HCT116 (cell line): ENCODE measurements around the gene CLCA2. TPM values are rescaled to one million over a fixed set of nuclear protein-coding genes. Genes with fewer than 3 reads are reported as not detected.

Experiments
- ATAC-seq: fragments of 200-7000 bp; cut with Tn5 transposase; 2 replicates; pipeline ENCODE4 v1.9.1; 2020; ENCODE audit warnings: mild to moderate bottlenecking, moderate library complexity
- BruUV-seq: library from RNA; stranded (reverse); fragments of 400-500 nt; replicated peaks from 2 replicates; lab custom pipeline; 2021; lab: Mats Ljungman, UMichigan
- CTCF ChIA-PET: fragments of 300-600 bp; sonication (Branson Sonifier 250); formaldehyde crosslinking; loops from one replicate; lab custom pipeline; 2021; ENCODE audit warnings: antibody characterized with exemption; lab: Charles Lee
- POLR2A ChIA-PET: fragments of 300-600, 350-600 bp; sonication (Branson Sonifier 250); formaldehyde crosslinking; loops from one replicate; lab custom pipeline; 2021; ENCODE audit warnings: antibody characterized with exemption; lab: Charles Lee
- RAD21 ChIA-PET, 2 experiments: fragments of 300-600 bp; sonication (Branson Sonifier 250); formaldehyde crosslinking; loops; one replicate each; lab custom pipeline; 2023; ENCODE audit warnings: low total read pairs in 2 of 2; ENCODE audit not compliant: uncharacterized antibody in 2 of 2, unreplicated experiment in 2 of 2, low non-redundant PET in 1 of 2; lab: Charles Lee
- DNase-seq: peaks from one replicate; pipeline ENCODE4 v3.0.0-alpha.2; 2010; ENCODE audit warnings: low read depth, low spot score
- H2AFZ ChIP-seq: fragments of 200-600 bp; shearing (Covaris generic), sonication (generic); 2 replicates; pipeline ENCODE4 v1.6.1; 2017; ENCODE audit warnings: low read depth, mixed run types, mixed read lengths, antibody characterized with exemption, low read length; ENCODE audit not compliant: poor library complexity, severe bottlenecking
- H3K27ac ChIP-seq: 2 replicates; pipeline ENCODE4 v1.5.1; 2012; ENCODE audit warnings: low read depth, low read length
- H3K27me3 ChIP-seq: fragments of 200-600 bp; sonication (generic); 2 replicates; pipeline ENCODE4 v1.6.1; 2016; ENCODE audit warnings: mixed run types, low read length, mixed read lengths; ENCODE audit not compliant: insufficient read depth
- H3K36me3 ChIP-seq, 2 experiments: fragments of 200-500 bp in 1 of 2; fragments of 200-600 bp in 1 of 2; sonication (Bioruptor generic) in 1 of 2; sonication (generic) in 1 of 2; 2 replicates each; pipeline versions ENCODE4 v1.5.1 to v1.6.1; 2014 to 2016; ENCODE audit warnings: low read length in 2 of 2, inconsistent platforms in 1 of 2, mixed read lengths in 1 of 2, mixed run types in 1 of 2; ENCODE audit not compliant: insufficient read depth in 2 of 2, control insufficient read depth in 1 of 2
- H3K4me1 ChIP-seq, 2 experiments: fragments of 200-600 bp in 1 of 2; sonication (generic) in 1 of 2; 2 replicates each; pipeline versions ENCODE4 v1.5.1 to v1.6.1; 2012 to 2017; ENCODE audit warnings: low read length in 2 of 2, inconsistent platforms in 1 of 2, mild to moderate bottlenecking in 1 of 2, mixed read lengths in 1 of 2, mixed run types in 1 of 2, moderate library complexity in 1 of 2; ENCODE audit not compliant: insufficient read depth in 2 of 2, control insufficient read depth in 1 of 2
- H3K4me2 ChIP-seq: fragments of 200-600 bp; sonication (generic); 2 replicates; pipeline ENCODE4 v1.6.1; 2017; ENCODE audit warnings: mixed run types, low read length, mixed read lengths
- H3K4me3 ChIP-seq, 2 experiments: fragments of 200-600 bp in 1 of 2; sonication (generic) in 1 of 2; replicated peaks in 1 of 2; 2 replicates each; pipeline ENCODE4 v1.5.1; 2011 to 2016; ENCODE audit warnings: low read length in 2 of 2, control low read depth in 1 of 2, low read depth in 1 of 2, mild to moderate bottlenecking in 1 of 2, mixed read lengths in 1 of 2, mixed run types in 1 of 2
- H3K79me2 ChIP-seq: fragments of 200-600 bp; sonication (generic); 2 replicates; pipeline ENCODE4 v1.6.1; 2017; ENCODE audit warnings: mild to moderate bottlenecking, mixed run types, low read length, moderate library complexity, mixed read lengths; ENCODE audit not compliant: insufficient read depth
- H3K9ac ChIP-seq: fragments of 200-600 bp; sonication (generic); 2 replicates; pipeline ENCODE4 v1.6.1; 2016; ENCODE audit warnings: low read length, mixed read lengths
- H3K9me2 ChIP-seq: fragments of 200-600 bp; sonication (generic), shearing (Covaris generic); 2 replicates; pipeline ENCODE4 v1.6.1; 2017; ENCODE audit warnings: mixed run types, mild to moderate bottlenecking, moderate library complexity; ENCODE audit not compliant: insufficient read depth
- H3K9me3 ChIP-seq, 2 experiments: fragments of 200-500 bp in 1 of 2; fragments of 200-600 bp in 1 of 2; sonication (Bioruptor generic) in 1 of 2; sonication (generic) in 1 of 2; 2 replicates each; pipeline ENCODE4 v1.6.1; 2014 to 2017; ENCODE audit warnings: low read length in 2 of 2, mixed read lengths in 2 of 2, inconsistent platforms in 1 of 2, low read depth in 1 of 2, mild to moderate bottlenecking in 1 of 2, mixed run types in 1 of 2, moderate library complexity in 1 of 2; ENCODE audit not compliant: control insufficient read depth in 1 of 2, insufficient read depth in 1 of 2
- H4K20me1 ChIP-seq: fragments of 200-600 bp; sonication (generic), shearing (Covaris generic); 2 replicates; pipeline ENCODE4 v1.6.1; 2017; ENCODE audit warnings: mixed run types, mild to moderate bottlenecking, moderate library complexity; ENCODE audit not compliant: insufficient read depth
- CBX3 ChIP-seq: IDR thresholded peaks from 2 replicates; pipeline ENCODE4 v1.6.1; 2012; ENCODE audit warnings: low read depth
- CEBPB ChIP-seq: IDR thresholded peaks from 2 replicates; pipeline ENCODE4 v1.6.1; 2012; ENCODE audit warnings: low read depth
- EGR1 ChIP-seq: IDR thresholded peaks from 2 replicates; pipeline ENCODE4 v1.6.1; 2012; ENCODE audit warnings: low read depth
- EZH2 ChIP-seq: fragments of 200-600 bp; sonication (generic); IDR thresholded peaks from 2 replicates; pipeline ENCODE4 v1.6.1; 2017; ENCODE audit warnings: antibody characterized with exemption, mixed run types
- EZH2phosphoT487 ChIP-seq: fragments of 200-600 bp; IDR thresholded peaks from 2 replicates; pipeline ENCODE4 v1.6.1; 2018; ENCODE audit warnings: antibody characterized with exemption, borderline replicate concordance
- FOSL1 ChIP-seq: IDR thresholded peaks from 2 replicates; pipeline ENCODE4 v1.6.1; 2012; ENCODE audit warnings: low read depth
- JUND ChIP-seq: IDR thresholded peaks from 2 replicates; pipeline ENCODE4 v1.6.1; 2012
- POLR2A ChIP-seq: IDR thresholded peaks from 2 replicates; pipeline ENCODE4 v1.7.0; 2011; ENCODE audit warnings: borderline replicate concordance; ENCODE audit not compliant: insufficient read depth, insufficient read length; ENCODE audit errors: extremely low read depth
- POLR2AphosphoS5 ChIP-seq: IDR thresholded peaks from 2 replicates; pipeline ENCODE4 v1.6.1; 2011; ENCODE audit warnings: mild to moderate bottlenecking, low read depth, low read length, moderate library complexity
- SP1 ChIP-seq: IDR thresholded peaks from 2 replicates; pipeline ENCODE4 v1.6.1; 2012; ENCODE audit warnings: low read depth
- SRF ChIP-seq: IDR thresholded peaks from 2 replicates; pipeline ENCODE4 v1.6.1; 2012; ENCODE audit warnings: low read depth
- TCF7L2 ChIP-seq: IDR thresholded peaks from 2 replicates; pipeline ENCODE4 v1.7.0; 2011; ENCODE audit warnings: borderline replicate concordance, inconsistent platforms; ENCODE audit not compliant: insufficient read depth, insufficient read length; ENCODE audit errors: extremely low read depth
- YY1 ChIP-seq: IDR thresholded peaks from 2 replicates; pipeline ENCODE4 v1.6.1; 2011; ENCODE audit warnings: low read length, low read depth, moderate library complexity, mild to moderate bottlenecking; ENCODE audit not compliant: insufficient replicate concordance; ENCODE audit errors: extremely low read depth
- ZFX ChIP-seq: fragments of 450-650 bp; IDR thresholded peaks from 2 replicates; pipeline ENCODE4 v1.6.1; 2017
- intact Hi-C: fragments of 100-400 bp; cut with micrococcal nuclease; formaldehyde crosslinking; loops from 2 replicates; pipeline ENCODE4 v1.10.0; 2022
- total RNA-seq: library from RNA; stranded (reverse); gene quantifications from one replicate; pipeline ENCODE4 v1.2.1, GENCODE V29; 2021; ENCODE audit not compliant: unreplicated experiment
- TF ChIP-seq, protein P1 (sequence below): IDR thresholded peaks from 2 replicates; pipeline ENCODE4 v1.6.1; 2011; ENCODE audit warnings: mild to moderate bottlenecking, low read length, moderate library complexity; ENCODE audit not compliant: insufficient replicate concordance; ENCODE audit errors: extremely low read depth
- TF ChIP-seq, protein P2 (sequence below), 3 experiments: fragments of 200-600 bp in 1 of 3; sonication (generic) in 1 of 3; IDR thresholded peaks in 2 of 3; conservative IDR thresholded peaks in 1 of 3; 2 replicates each; pipeline ENCODE4 v1.5.1; 2012 to 2017; ENCODE audit warnings: low read depth in 2 of 3, low read length in 2 of 3, antibody characterized with exemption in 1 of 3, borderline replicate concordance in 1 of 3, control low read depth in 1 of 3, mild to moderate bottlenecking in 1 of 3, mixed read lengths in 1 of 3, mixed run types in 1 of 3, moderate library complexity in 1 of 3; ENCODE audit not compliant: insufficient read depth in 1 of 3
- TF ChIP-seq, protein P3 (sequence below): IDR thresholded peaks from 2 replicates; pipeline ENCODE4 v1.6.1; 2012; ENCODE audit warnings: low read depth
- TF ChIP-seq, protein P4 (sequence below): IDR thresholded peaks from 2 replicates; pipeline ENCODE4 v1.6.1; 2012
- TF ChIP-seq, protein P5 (sequence below): IDR thresholded peaks from 2 replicates; pipeline ENCODE4 v1.6.1; 2012

The CLCA2 gene
- total RNA-seq, 1 experiment from 2014 or later, result not detected

DNA sequence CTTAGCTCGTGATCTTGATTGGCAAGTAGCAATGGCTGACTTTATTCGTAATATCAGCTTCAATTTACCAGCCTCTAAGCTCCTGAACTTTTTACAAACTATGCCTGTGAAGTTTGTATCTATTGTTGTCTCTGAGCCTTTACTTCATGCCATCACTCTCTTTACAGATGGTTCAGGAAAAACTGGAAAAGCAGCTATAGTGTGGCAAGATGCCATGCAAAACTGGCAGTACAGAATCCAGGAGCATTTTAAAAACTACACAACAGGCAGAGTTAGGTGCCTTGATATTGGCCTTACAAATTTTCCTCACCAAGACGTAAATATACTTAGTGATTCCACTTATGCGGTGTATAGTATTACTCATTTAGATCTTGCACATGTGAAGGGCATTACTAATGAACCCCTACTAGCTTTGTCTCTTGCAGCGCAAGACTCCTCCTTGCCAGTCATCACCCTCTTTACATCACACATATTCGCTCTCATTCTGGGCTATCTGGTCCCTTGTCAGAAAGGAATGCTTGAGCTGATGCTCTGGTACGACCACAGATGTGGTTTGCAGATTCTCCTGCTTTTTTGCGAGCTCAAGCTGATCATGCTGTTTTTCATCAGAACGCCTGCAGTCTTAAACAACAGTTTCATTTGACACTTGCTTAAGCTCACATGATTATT is 81.1 kb downstream of the CLCA2 start:
- no peak for ATAC-seq
- no peak overlapping the region for H3K4me3 ChIP-seq
- intact Hi-C loops, result no loop called here
- H3K9me2 ChIP-seq, result no peaks in the 10 kb centered on the region
- H3K4me2 ChIP-seq, result no peak overlapping the region
- H3K4me1 ChIP-seq, result no peaks in the 10 kb centered on the region
- no TSS peak for BruUV-seq
- no peaks in the 10 kb centered on the region for H3K79me2 ChIP-seq
- ChIA-PET RAD21 (no interaction called here), CTCF (interaction anchor here (0.8 kb wide), 1 partner anchor 10 kb away, joined by 3 read pairs; no protein-coding TSS in a partner anchor), POLR2A (no interaction called here)
- no peak overlapping the region for H3K27ac ChIP-seq
- H3K27me3 ChIP-seq, result no peaks in the 10 kb centered on the region
- no peak overlapping the region for H3K9ac ChIP-seq
- H3K36me3 ChIP-seq, result no peaks in the 10 kb centered on the region
- TF ChIP-seq POLR2AphosphoS5, result no peak
- TF ChIP-seq CBX3, result no peak
- no peak for TF ChIP-seq TCF7L2
- no peak for TF ChIP-seq SP1
- TF ChIP-seq EZH2phosphoT487, result no peak
- TF ChIP-seq, protein P1, sequence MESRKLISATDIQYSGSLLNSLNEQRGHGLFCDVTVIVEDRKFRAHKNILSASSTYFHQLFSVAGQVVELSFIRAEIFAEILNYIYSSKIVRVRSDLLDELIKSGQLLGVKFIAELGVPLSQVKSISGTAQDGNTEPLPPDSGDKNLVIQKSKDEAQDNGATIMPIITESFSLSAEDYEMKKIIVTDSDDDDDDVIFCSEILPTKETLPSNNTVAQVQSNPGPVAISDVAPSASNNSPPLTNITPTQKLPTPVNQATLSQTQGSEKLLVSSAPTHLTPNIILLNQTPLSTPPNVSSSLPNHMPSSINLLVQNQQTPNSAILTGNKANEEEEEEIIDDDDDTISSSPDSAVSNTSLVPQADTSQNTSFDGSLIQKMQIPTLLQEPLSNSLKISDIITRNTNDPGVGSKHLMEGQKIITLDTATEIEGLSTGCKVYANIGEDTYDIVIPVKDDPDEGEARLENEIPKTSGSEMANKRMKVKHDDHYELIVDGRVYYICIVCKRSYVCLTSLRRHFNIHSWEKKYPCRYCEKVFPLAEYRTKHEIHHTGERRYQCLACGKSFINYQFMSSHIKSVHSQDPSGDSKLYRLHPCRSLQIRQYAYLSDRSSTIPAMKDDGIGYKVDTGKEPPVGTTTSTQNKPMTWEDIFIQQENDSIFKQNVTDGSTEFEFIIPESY, result no peak
- TF ChIP-seq, protein P2, sequence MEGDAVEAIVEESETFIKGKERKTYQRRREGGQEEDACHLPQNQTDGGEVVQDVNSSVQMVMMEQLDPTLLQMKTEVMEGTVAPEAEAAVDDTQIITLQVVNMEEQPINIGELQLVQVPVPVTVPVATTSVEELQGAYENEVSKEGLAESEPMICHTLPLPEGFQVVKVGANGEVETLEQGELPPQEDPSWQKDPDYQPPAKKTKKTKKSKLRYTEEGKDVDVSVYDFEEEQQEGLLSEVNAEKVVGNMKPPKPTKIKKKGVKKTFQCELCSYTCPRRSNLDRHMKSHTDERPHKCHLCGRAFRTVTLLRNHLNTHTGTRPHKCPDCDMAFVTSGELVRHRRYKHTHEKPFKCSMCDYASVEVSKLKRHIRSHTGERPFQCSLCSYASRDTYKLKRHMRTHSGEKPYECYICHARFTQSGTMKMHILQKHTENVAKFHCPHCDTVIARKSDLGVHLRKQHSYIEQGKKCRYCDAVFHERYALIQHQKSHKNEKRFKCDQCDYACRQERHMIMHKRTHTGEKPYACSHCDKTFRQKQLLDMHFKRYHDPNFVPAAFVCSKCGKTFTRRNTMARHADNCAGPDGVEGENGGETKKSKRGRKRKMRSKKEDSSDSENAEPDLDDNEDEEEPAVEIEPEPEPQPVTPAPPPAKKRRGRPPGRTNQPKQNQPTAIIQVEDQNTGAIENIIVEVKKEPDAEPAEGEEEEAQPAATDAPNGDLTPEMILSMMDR (IDR thresholded peaks at IDR 0.05 in 2 of 3, conservative IDR thresholded peaks at IDR 0.05 in 1 of 3; ENCODE audit: borderline replicate concordance in 1 of 3, insufficient read depth in 1 of 3, low read depth in 2 of 3, low read length in 2 of 3), result no peak
- TF ChIP-seq, protein P3, sequence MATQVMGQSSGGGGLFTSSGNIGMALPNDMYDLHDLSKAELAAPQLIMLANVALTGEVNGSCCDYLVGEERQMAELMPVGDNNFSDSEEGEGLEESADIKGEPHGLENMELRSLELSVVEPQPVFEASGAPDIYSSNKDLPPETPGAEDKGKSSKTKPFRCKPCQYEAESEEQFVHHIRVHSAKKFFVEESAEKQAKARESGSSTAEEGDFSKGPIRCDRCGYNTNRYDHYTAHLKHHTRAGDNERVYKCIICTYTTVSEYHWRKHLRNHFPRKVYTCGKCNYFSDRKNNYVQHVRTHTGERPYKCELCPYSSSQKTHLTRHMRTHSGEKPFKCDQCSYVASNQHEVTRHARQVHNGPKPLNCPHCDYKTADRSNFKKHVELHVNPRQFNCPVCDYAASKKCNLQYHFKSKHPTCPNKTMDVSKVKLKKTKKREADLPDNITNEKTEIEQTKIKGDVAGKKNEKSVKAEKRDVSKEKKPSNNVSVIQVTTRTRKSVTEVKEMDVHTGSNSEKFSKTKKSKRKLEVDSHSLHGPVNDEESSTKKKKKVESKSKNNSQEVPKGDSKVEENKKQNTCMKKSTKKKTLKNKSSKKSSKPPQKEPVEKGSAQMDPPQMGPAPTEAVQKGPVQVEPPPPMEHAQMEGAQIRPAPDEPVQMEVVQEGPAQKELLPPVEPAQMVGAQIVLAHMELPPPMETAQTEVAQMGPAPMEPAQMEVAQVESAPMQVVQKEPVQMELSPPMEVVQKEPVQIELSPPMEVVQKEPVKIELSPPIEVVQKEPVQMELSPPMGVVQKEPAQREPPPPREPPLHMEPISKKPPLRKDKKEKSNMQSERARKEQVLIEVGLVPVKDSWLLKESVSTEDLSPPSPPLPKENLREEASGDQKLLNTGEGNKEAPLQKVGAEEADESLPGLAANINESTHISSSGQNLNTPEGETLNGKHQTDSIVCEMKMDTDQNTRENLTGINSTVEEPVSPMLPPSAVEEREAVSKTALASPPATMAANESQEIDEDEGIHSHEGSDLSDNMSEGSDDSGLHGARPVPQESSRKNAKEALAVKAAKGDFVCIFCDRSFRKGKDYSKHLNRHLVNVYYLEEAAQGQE, result no peak
- no peak for TF ChIP-seq FOSL1
- no peak for TF ChIP-seq YY1
- no peak for TF ChIP-seq POLR2A
- no peak for TF ChIP-seq CEBPB
- TF ChIP-seq, protein P4, sequence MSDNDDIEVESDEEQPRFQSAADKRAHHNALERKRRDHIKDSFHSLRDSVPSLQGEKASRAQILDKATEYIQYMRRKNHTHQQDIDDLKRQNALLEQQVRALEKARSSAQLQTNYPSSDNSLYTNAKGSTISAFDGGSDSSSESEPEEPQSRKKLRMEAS, result no peak
- no peak for TF ChIP-seq JUND
- TF ChIP-seq EZH2, result no peak
- TF ChIP-seq ZFX, result no peak
- no peak for TF ChIP-seq EGR1
- TF ChIP-seq SRF, result no peak
- TF ChIP-seq, protein P5, sequence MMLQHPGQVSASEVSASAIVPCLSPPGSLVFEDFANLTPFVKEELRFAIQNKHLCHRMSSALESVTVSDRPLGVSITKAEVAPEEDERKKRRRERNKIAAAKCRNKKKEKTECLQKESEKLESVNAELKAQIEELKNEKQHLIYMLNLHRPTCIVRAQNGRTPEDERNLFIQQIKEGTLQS, result no peak
- no peaks in the 10 kb centered on the region for H4K20me1 ChIP-seq
- no peak overlapping the region for H2AFZ ChIP-seq
- no peaks in the 10 kb centered on the region for H3K9me3 ChIP-seq
- no peak for DNase-seq
